GM19193 (cell line): ENCODE measurements around the gene MCCC1.

Experiments
- POLR2A ChIP-seq: IDR thresholded peaks from 4 replicates; pipeline ENCODE4 v1.6.1; 2011; ENCODE audit not compliant: insufficient read depth, insufficient read length; ENCODE audit errors: extremely low read depth

MCCC1 gene

GRCh38 chr3:182972387-182972786 is 126.9 kb downstream of the MCCC1 start:
- TF ChIP-seq POLR2A = no peak

DNA sequence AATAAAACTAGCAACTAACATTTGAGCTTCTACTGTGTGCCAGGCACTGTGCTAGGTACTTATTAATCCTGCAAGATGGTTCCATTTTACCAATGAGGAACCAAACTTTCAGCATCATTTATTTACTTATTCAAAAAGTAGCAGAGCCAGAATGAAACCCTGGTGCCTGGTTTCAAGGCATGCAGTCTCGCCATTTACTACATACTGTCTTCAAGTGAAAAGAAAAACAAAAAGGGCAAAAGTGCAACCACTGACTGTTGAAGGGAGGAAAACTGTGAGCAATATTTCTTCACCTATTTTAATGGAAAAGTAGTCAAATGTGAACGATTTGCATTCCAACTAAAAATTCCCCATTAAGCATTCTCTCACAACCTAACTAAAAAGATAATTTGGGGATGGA is 127.7 kb downstream of the MCCC1 start:
- TF ChIP-seq POLR2A = no peak

DNA sequence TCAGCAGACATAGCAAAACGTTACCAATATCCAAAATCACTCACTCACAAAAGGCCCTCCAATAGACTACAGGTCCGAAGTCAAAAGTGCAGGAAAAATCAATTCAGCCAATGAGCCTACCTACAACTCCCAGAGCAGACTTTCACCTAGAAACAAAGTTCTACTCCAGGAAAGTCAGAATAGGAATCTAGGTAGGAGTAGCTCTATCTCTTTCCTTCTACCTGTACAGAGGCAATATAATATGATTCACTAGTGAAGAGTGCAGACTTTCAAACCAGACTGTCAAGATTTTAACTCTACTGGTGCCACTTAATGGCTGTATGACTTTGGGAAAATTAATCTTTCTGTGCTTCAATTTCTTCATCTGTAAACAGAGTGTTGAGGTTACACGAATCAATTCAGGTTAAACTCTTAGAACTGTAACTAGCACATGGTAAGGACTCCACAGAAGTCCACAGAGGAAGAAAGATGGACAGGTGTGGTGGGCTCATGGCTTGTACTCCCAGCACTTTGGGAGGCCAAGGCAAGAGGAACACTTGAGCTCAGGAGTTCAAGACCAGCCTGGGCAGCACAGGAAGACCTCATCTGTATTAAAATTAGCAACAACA is 128.4 kb downstream of the MCCC1 start:
- TF ChIP-seq POLR2A = no peak

GRCh38 chr3:182969853-182970252 is 129.4 kb downstream of the MCCC1 start:
- no peak for TF ChIP-seq POLR2A

GRCh38 chr3:182969277-182969676 is 130.0 kb downstream of the MCCC1 start:
- TF ChIP-seq POLR2A = no peak

- no peak for TF ChIP-seq POLR2A
Measured at GRCh38 chr3:182967218-182968204, 131.8 kb downstream of the MCCC1 start.

DNA sequence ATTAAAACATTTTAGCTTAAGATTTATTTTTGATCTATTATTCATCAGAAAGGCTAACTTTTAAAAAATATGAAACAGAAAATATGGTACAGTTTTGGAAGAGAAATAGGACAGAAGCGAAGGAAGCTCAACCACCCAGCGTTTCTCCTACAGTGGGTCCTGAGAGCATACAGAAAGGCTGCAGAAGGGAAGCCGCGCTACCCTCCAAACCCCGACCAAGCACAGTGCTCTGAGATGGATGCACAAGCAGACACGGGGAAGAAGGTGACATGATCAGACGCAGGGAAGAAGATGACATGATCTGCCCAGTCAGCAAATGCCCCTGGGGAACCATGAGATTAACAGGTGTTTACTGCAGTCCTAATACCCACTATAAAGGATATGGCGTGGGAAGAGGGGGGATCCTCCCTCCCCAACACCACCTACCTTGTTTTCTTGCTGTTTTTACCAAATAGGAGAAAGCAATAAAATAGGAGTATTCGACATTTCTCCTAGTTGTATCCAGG is 133.4 kb downstream of the MCCC1 start:
- TF ChIP-seq POLR2A = no peak
